HFF-Myc (cell line): Measurements from ENCODE around the gene TBX4.
"Not testable (repeated sequence)": the region's sequence is repeated elsewhere in the genome, so short reads cannot be mapped to it uniquely, and the experiment has no call there.

Experiments used
- DNase-seq: peaks from one replicate; pipeline ENCODE4 v3.0.0-alpha.2; 2011; ENCODE audit warnings: low read depth; ENCODE audit errors: extremely low read depth
- H3K4me3 ChIP-seq: replicated peaks from 2 replicates; pipeline ENCODE4 v1.5.1; 2011; ENCODE audit warnings: low read depth, mild to moderate bottlenecking, control low read depth, low read length
- TF ChIP-seq, protein P1 (sequence below): IDR thresholded peaks from 2 replicates; pipeline ENCODE4 v1.5.1; 2012; ENCODE audit warnings: mild to moderate bottlenecking, low read depth, low read length, control low read depth; ENCODE audit errors: missing control alignments

The TBX4 gene

GRCh38 chr17:61519139-61519538, 66.9 kb downstream of the TBX4 start:
- no peak for DNase-seq
- no peak overlapping the region for H3K4me3 ChIP-seq
- TF ChIP-seq, protein P1, sequence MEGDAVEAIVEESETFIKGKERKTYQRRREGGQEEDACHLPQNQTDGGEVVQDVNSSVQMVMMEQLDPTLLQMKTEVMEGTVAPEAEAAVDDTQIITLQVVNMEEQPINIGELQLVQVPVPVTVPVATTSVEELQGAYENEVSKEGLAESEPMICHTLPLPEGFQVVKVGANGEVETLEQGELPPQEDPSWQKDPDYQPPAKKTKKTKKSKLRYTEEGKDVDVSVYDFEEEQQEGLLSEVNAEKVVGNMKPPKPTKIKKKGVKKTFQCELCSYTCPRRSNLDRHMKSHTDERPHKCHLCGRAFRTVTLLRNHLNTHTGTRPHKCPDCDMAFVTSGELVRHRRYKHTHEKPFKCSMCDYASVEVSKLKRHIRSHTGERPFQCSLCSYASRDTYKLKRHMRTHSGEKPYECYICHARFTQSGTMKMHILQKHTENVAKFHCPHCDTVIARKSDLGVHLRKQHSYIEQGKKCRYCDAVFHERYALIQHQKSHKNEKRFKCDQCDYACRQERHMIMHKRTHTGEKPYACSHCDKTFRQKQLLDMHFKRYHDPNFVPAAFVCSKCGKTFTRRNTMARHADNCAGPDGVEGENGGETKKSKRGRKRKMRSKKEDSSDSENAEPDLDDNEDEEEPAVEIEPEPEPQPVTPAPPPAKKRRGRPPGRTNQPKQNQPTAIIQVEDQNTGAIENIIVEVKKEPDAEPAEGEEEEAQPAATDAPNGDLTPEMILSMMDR = no peak

- no peak for DNase-seq
- TF ChIP-seq, protein P1 = no peak
- no peak overlapping the region for H3K4me3 ChIP-seq
These were observed 67.7 kb downstream of the TBX4 start for GRCh38 chr17:61519754-61520440.

DNA sequence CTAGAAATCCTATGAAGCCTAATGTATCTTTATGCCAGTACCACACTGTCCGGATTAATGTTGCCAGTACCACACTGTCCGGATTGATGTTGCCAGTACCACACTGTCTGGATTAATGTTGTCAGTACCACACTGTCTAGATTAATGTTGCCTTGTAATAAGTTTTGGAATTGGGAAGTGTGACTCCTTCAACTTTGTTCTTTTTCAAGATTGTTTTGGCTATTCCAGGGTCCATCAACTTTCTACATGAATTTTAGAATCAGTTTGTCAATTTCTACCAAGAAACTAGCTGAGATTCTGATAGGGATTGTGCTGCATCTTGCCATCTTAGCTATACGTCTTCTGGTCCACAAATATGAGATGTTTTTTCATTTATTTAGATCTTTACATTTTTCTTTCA, 68.7 kb downstream of the TBX4 start:
- H3K4me3 ChIP-seq = no peak overlapping the region
- TF ChIP-seq, protein P1 = no peak
- no peak for DNase-seq

- DNase-seq = no peak
- TF ChIP-seq, protein P1 = no peak
- no peak overlapping the region for H3K4me3 ChIP-seq
These were observed 69.9 kb downstream of the TBX4 start for GRCh38 chr17:61522088-61522487.

GRCh38 chr17:61524319-61524718, 72.1 kb downstream of the TBX4 start:
- H3K4me3 ChIP-seq = no peak overlapping the region
- no peak for DNase-seq
- TF ChIP-seq, protein P1 = no peak

DNA sequence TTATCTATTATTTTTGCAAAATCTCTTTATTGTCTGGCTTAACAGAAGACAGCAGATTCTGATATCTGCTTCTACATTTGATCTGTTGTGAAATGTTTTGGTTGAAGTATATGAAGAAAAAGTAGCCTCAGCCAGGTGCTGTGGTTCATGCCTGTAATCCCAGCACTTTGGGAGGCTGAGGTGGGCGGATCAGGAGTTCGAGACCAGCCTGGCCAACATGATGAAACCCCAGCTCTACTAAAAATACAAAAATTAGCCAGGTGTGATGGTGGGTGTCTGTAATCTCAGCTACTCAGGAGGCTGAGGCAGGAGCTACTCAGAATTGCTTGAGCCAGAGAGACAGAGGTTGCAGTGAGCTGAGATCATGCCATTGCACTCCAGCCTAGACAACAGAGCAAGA, 75.2 kb downstream of the TBX4 start:
- not testable (repeated sequence) for H3K4me3 ChIP-seq, DNase-seq

GRCh38 chr17:61528171-61528570, 75.9 kb downstream of the TBX4 start:
- no peak overlapping the region for H3K4me3 ChIP-seq
- DNase-seq = no peak
- TF ChIP-seq, protein P1 = no peak
